ENCODE data around the gene BCOR.

The BCOR gene

GRCh38 chrX:40050532-40050931, 47.2 kb downstream of the BCOR start:
- TF ChIP-seq EZH2 (IDR thresholded peaks at IDR 0.05; ENCODE audit: borderline replicate concordance, low read length), result no peak
- TF ChIP-seq CTCF (IDR thresholded peaks at IDR 0.05; ENCODE audit: low read length), result no peak
- H3K36me3 ChIP-seq (ENCODE audit: insufficient read depth, low read length), result peaks cover 78% of the 10 kb centered on the region
- H4K20me1 ChIP-seq (ENCODE audit: insufficient read depth, low read length), result no peaks in the 10 kb centered on the region
- no peaks in the 10 kb centered on the region for H3K9me2 ChIP-seq (ENCODE audit: low read depth, low read length)
- H3K4me3 ChIP-seq (ENCODE audit: low read depth, low read length, poor library complexity, severe bottlenecking), result no peak overlapping the region
- H3K79me2 ChIP-seq (ENCODE audit: insufficient read depth, low read length), result no peaks in the 10 kb centered on the region
- no peak overlapping the region for H3K4me2 ChIP-seq (ENCODE audit: low read length)
- no peak overlapping the region for H3K9ac ChIP-seq (ENCODE audit: low read length)
- no peaks in the 10 kb centered on the region for H3K9me3 ChIP-seq (ENCODE audit: low read length)
- no peaks in the 10 kb centered on the region for H3K27me3 ChIP-seq (ENCODE audit: insufficient read depth, low read length)
- no peak overlapping the region for H3K27ac ChIP-seq (ENCODE audit: low read depth, low read length, poor library complexity, severe bottlenecking)
- no peaks in the 10 kb centered on the region for H3K4me1 ChIP-seq (ENCODE audit: insufficient read depth, low read length, severe bottlenecking)
- H3F3A ChIP-seq (ENCODE audit: insufficient read depth, low read length), result no peaks in the 10 kb centered on the region
- H2AFZ ChIP-seq (ENCODE audit: low read length), result no peak overlapping the region

DNA sequence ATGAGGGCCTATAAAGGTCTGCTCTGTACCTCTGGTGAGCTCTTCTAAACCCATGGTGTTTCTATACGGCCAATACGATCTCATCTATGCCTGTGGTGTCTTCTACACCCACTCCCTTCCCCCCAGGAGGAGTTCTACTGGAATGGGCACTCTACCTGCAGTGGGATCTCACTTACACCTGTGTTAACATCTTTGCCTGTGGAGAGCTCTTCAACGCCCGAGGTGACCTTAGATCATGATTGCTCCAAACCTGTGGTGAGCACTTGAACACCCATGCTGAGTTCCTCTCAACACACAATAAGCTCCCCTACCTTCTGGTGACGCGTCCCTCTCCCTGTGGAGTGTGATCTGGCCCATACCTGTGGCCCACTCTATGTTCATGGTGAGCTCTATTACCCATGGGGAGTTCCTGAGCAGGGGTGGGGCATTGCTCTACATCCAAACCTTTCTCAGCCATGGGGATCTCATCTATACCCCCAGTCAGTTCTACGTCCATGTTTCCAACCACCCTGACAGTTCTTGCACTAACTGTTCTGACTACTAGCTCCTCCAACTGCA, 48.6 kb downstream of the BCOR start:
- H3K4me3 ChIP-seq (ENCODE audit: low read depth, low read length, poor library complexity, severe bottlenecking), result no peak overlapping the region
- no peaks in the 10 kb centered on the region for H3K4me1 ChIP-seq (ENCODE audit: insufficient read depth, low read length, severe bottlenecking)
- no peak overlapping the region for H3K27ac ChIP-seq (ENCODE audit: low read depth, low read length, poor library complexity, severe bottlenecking)
- H3K4me2 ChIP-seq (ENCODE audit: low read length), result no peak overlapping the region
- no peak for TF ChIP-seq EZH2 (IDR thresholded peaks at IDR 0.05; ENCODE audit: borderline replicate concordance, low read length)
- no peak for TF ChIP-seq CTCF (IDR thresholded peaks at IDR 0.05; ENCODE audit: low read length)
- H3K36me3 ChIP-seq (ENCODE audit: insufficient read depth, low read length), result peaks cover 64% of the 10 kb centered on the region
- H4K20me1 ChIP-seq (ENCODE audit: insufficient read depth, low read length), result no peaks in the 10 kb centered on the region
- H2AFZ ChIP-seq (ENCODE audit: low read length), result no peak overlapping the region
- H3K9me3 ChIP-seq (ENCODE audit: low read length), result no peaks in the 10 kb centered on the region
- H3F3A ChIP-seq (ENCODE audit: insufficient read depth, low read length), result no peaks in the 10 kb centered on the region
- H3K79me2 ChIP-seq (ENCODE audit: insufficient read depth, low read length), result no peaks in the 10 kb centered on the region
- H3K9me2 ChIP-seq (ENCODE audit: low read depth, low read length), result no peaks in the 10 kb centered on the region
- no peaks in the 10 kb centered on the region for H3K27me3 ChIP-seq (ENCODE audit: insufficient read depth, low read length)
- H3K9ac ChIP-seq (ENCODE audit: low read length), result no peak overlapping the region

GRCh38 chrX:40047485-40047884, 50.3 kb downstream of the BCOR start:
- Histone ChIP-seq H4K20me1 (ENCODE audit: insufficient read depth, low read length) (no peaks in the 10 kb centered on the region), H2AFZ (ENCODE audit: low read length) (no peak overlapping the region), H3K9me3 (ENCODE audit: low read length) (no peaks in the 10 kb centered on the region), H3K4me3 (ENCODE audit: low read depth, low read length, poor library complexity, severe bottlenecking) (no peak overlapping the region), H3K4me1 (ENCODE audit: insufficient read depth, low read length, severe bottlenecking) (no peaks in the 10 kb centered on the region), H3K9ac (ENCODE audit: low read length) (no peak overlapping the region), H3K9me2 (ENCODE audit: low read depth, low read length) (no peaks in the 10 kb centered on the region), H3K4me2 (ENCODE audit: low read length) (no peak overlapping the region), H3K27me3 (ENCODE audit: insufficient read depth, low read length) (no peaks in the 10 kb centered on the region), H3F3A (ENCODE audit: insufficient read depth, low read length) (no peaks in the 10 kb centered on the region), H3K27ac (ENCODE audit: low read depth, low read length, poor library complexity, severe bottlenecking) (no peak overlapping the region), H3K36me3 (ENCODE audit: insufficient read depth, low read length) (peaks cover 48% of the 10 kb centered on the region), H3K79me2 (ENCODE audit: insufficient read depth, low read length) (no peaks in the 10 kb centered on the region)
- no peak for TF ChIP-seq CTCF (IDR thresholded peaks at IDR 0.05; ENCODE audit: low read length)
- no peak for TF ChIP-seq EZH2 (IDR thresholded peaks at IDR 0.05; ENCODE audit: borderline replicate concordance, low read length)

Data from OCI-LY1 (cell line).